Activated effector memory CD4-positive, alpha-beta T cell treated with Interleukin-2 at 50 U/mL for 16 hours (primary cell): Measurements from ENCODE around the gene FAM229B.

Experiments
- DNase-seq: peaks from one replicate; pipeline ENCODE4 v3.0.0-alpha.2; 2020

The FAM229B gene

DNA sequence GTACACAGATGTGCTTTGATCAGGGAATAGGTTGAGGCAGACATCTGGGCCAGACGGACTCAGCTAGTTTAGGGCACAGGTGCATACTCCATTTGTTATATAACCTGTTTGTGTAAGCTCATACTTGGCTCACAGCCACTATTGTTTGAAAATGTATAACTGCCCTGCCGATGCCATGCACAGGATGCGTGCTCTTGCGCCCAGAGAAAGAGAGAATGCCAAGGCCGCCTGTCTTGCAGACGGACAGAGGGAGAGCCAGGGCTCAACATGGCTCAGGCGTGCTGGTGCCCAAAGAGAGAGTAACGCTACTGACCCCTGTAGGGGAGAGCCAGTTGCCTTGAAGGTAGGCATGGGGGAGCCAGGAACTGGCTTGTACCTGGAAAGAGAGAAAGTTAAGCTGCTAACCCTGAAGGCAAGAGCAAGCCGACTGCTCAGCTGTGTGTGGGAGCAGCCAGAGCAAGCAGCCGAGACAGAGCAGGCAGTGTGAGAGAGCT lies 57.7 kb downstream of the FAM229B start:
- DNase-seq = no peak

DNA sequence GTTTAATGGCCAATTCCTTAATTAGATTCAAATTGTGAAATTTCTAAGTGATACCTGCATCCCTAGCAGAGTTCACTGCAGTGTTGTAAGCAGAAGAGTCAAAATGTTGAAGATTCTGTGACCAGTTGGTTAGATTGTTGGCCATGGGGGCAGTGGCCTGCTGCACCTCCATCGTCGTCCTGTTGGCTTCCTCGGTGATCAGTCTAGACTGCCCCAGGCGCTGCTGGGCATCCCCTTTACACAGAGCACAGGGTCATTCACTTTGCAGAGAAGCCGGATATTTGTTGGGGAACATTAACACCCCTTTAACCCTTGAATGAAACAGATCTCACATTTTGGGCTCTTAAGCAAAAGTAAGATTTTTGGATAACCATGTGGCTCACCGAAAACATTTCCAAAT lies 60.7 kb downstream of the FAM229B start:
- no peak for DNase-seq

DNA sequence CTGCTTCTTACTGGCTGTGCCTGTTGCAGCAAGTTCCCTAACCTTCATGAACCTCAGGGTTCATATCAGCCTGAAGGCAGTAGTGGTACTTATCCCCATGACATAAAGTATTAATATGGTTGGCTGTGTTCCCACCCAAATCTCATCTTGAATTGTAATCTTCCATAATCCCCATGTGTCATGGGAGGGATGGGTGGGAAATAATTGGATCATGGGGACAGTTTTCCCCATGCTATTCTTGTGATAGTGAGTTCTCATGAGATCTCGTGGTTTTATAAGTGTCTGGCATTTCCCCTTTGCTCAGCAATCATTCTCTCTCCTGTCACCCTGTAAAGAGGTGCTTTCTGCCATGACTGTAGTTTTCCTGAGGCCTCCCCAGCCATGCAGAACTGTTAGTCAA lies 61.8 kb downstream of the FAM229B start:
- DNase-seq = no peak

DNA sequence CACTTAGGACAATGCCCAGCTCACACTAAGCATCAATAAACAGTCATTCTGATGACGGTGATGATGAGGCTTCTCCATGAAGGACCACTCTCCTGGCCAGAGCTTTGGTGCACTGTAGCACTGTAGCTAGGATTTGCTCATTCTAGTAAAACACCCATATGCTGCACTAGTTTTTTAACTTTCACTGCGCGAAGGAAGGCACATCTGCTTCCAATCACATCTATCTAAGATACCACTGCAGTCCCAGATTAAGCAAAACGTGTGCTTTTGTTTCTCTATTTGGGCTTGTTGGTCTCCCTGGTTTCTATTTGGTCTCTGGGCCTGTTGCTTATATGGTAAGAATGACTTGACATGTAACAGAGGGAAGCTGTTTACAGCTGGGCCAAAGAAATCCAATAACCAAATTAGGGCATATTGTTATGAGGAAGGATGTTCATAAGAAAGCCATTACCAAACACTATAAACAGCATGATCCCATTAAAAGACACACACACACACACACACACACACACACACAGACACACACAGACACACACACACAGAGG lies 62.4 kb downstream of the FAM229B start:
- DNase-seq = no peak

DNA sequence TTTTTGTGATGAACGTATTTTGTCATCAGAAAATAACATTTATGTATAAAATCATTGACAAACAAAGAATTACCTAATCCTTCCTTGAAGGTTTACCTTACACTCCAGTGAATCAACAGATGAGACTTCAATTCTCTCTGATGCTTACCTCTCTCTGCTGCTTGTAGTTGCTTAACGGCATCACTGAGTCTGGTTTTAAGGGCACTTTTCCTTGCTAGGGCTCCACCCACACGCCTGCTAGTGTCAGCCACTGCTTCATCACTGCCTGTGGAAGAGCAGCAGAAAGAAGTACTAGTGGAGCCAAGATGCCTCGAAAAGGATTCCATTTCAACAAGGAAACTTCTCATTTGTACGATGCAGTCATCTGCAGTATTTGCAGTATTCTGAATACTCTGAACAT lies 63.0 kb downstream of the FAM229B start:
- no peak for DNase-seq
